ENCODE data around the gene TLR6.

TLR6 gene

GRCh38 chr4:38803833-38804653, 52.6 kb downstream of the TLR6 start:
- no peak overlapping the region for H3K4me3 ChIP-seq (ENCODE audit: low read depth, low read length)
- DNase-seq (ENCODE audit: low read depth), result no peak
- TF ChIP-seq CTCF (IDR thresholded peaks at IDR 0.05; ENCODE audit: control insufficient read depth, extremely low read depth, insufficient read depth), result no peak

- no peak for DNase-seq (ENCODE audit: low read depth)
- no peak for TF ChIP-seq CTCF (IDR thresholded peaks at IDR 0.05; ENCODE audit: control insufficient read depth, extremely low read depth, insufficient read depth)
- H3K4me3 ChIP-seq (ENCODE audit: low read depth, low read length), result no peak overlapping the region
Observed at GRCh38 chr4:38802561-38803355, 53.9 kb downstream of the TLR6 start.

GRCh38 chr4:38800961-38801450, 55.6 kb downstream of the TLR6 start:
- H3K4me3 ChIP-seq (ENCODE audit: low read depth, low read length), result no peak overlapping the region
- TF ChIP-seq CTCF (IDR thresholded peaks at IDR 0.05; ENCODE audit: control insufficient read depth, extremely low read depth, insufficient read depth), result no peak
- no peak for DNase-seq (ENCODE audit: low read depth)

- TF ChIP-seq CTCF (IDR thresholded peaks at IDR 0.05; ENCODE audit: control insufficient read depth, extremely low read depth, insufficient read depth), result no peak
- no peak overlapping the region for H3K4me3 ChIP-seq (ENCODE audit: low read depth, low read length)
- no peak for DNase-seq (ENCODE audit: low read depth)
Observed at GRCh38 chr4:38800366-38800765, 56.3 kb downstream of the TLR6 start.

GRCh38 chr4:38795087-38795486, 61.5 kb downstream of the TLR6 start:
- no peak for TF ChIP-seq CTCF (IDR thresholded peaks at IDR 0.05; ENCODE audit: control insufficient read depth, extremely low read depth, insufficient read depth)
- H3K4me3 ChIP-seq (ENCODE audit: low read depth, low read length), result no peak overlapping the region
- no peak for DNase-seq (ENCODE audit: low read depth)

GRCh38 chr4:38794051-38794450, 62.6 kb downstream of the TLR6 start:
- no peak for DNase-seq (ENCODE audit: low read depth)
- TF ChIP-seq CTCF (IDR thresholded peaks at IDR 0.05; ENCODE audit: control insufficient read depth, extremely low read depth, insufficient read depth), result no peak

More at GRCh38 chr4:38794051-38794450, 62.6 kb downstream of the TLR6 start:
- no peak overlapping the region for H3K4me3 ChIP-seq (ENCODE audit: low read depth, low read length)

Data from LNCaP clone FGC (cell line).